ENCODE measurements around the gene SLC25A40.
"Not testable (repeated sequence)": the region's sequence is repeated elsewhere in the genome, so short reads cannot be mapped to it uniquely, and the experiment has no call there.

SLC25A40 gene

GRCh38 chr7:87825369-87825768 is 50.8 kb downstream of the SLC25A40 start:
- H3K4me1 ChIP-seq (ENCODE audit: insufficient read depth, low read length); H3K27ac ChIP-seq (ENCODE audit: low read depth, low read length); H3K4me3 ChIP-seq (ENCODE audit: low read length); H3K36me3 ChIP-seq (ENCODE audit: insufficient read depth, low read length); H3K9ac ChIP-seq (ENCODE audit: low read depth, low read length); H3K27me3 ChIP-seq (ENCODE audit: insufficient read depth, low read length): not testable (repeated sequence)
- peaks cover 17% of the 10 kb centered on the region for H3K9me3 ChIP-seq (ENCODE audit: insufficient read depth, low read depth, low read length)
- 99% methylated on average over 2 of the region's 2 CpGs for WGBS

- H3K36me3 ChIP-seq (ENCODE audit: insufficient read depth, low read length); H3K9ac ChIP-seq (ENCODE audit: low read depth, low read length); H3K4me1 ChIP-seq (ENCODE audit: insufficient read depth, low read length); H3K4me3 ChIP-seq (ENCODE audit: low read length); H3K27ac ChIP-seq (ENCODE audit: low read depth, low read length); H3K27me3 ChIP-seq (ENCODE audit: insufficient read depth, low read length): not testable (repeated sequence)
- 97% methylated on average over 2 of the region's 4 CpGs for WGBS
- H3K9me3 ChIP-seq (ENCODE audit: insufficient read depth, low read depth, low read length) = peaks cover 15% of the 10 kb centered on the region; the same call in 1 of the 2 replicates
These were observed 54.1 kb downstream of the SLC25A40 start for GRCh38 chr7:87822056-87822455.

GRCh38 chr7:87818336-87818735 is 57.8 kb downstream of the SLC25A40 start:
- Histone ChIP-seq H3K36me3 (ENCODE audit: insufficient read depth, low read length) (no peaks in the 10 kb centered on the region), H3K27ac (ENCODE audit: low read depth, low read length) (no peak overlapping the region), H3K9ac (ENCODE audit: low read depth, low read length) (no peak overlapping the region), H3K4me1 (ENCODE audit: insufficient read depth, low read length) (no peaks in the 10 kb centered on the region; the same call in none of the 2 replicates), H3K27me3 (ENCODE audit: insufficient read depth, low read length) (no peaks in the 10 kb centered on the region), H3K9me3 (ENCODE audit: insufficient read depth, low read depth, low read length) (no peaks in the 10 kb centered on the region), H3K4me3 (ENCODE audit: low read length) (no peak overlapping the region)

GRCh38 chr7:87816389-87816788 is 59.8 kb downstream of the SLC25A40 start:
- no CpG with 5 or more reads among the region's 1 CpG for WGBS
- no peaks in the 10 kb centered on the region for H3K9me3 ChIP-seq (ENCODE audit: insufficient read depth, low read depth, low read length)
- no peak overlapping the region for H3K27ac ChIP-seq (ENCODE audit: low read depth, low read length)
- H3K4me1 ChIP-seq (ENCODE audit: insufficient read depth, low read length) = no peaks in the 10 kb centered on the region; the same call in none of the 2 replicates
- no peaks in the 10 kb centered on the region for H3K27me3 ChIP-seq (ENCODE audit: insufficient read depth, low read length)
- no peak overlapping the region for H3K9ac ChIP-seq (ENCODE audit: low read depth, low read length)
- H3K4me3 ChIP-seq (ENCODE audit: low read length) = no peak overlapping the region
- no peaks in the 10 kb centered on the region for H3K36me3 ChIP-seq (ENCODE audit: insufficient read depth, low read length)

GRCh38 chr7:87810726-87811125 is 65.4 kb downstream of the SLC25A40 start:
- no peak overlapping the region for H3K9ac ChIP-seq (ENCODE audit: low read depth, low read length)
- H3K36me3 ChIP-seq (ENCODE audit: insufficient read depth, low read length) = no peaks in the 10 kb centered on the region
- no peaks in the 10 kb centered on the region for H3K27me3 ChIP-seq (ENCODE audit: insufficient read depth, low read length)
- H3K4me3 ChIP-seq (ENCODE audit: low read length) = no peak overlapping the region
- peaks cover 13% of the 10 kb centered on the region for H3K4me1 ChIP-seq (ENCODE audit: insufficient read depth, low read length)
- no CpG with 5 or more reads among the region's 2 CpGs for WGBS
- H3K27ac ChIP-seq (ENCODE audit: low read depth, low read length) = peak overlapping the region; percentile 66; the same call in 1 of the 2 replicates
- no peaks in the 10 kb centered on the region for H3K9me3 ChIP-seq (ENCODE audit: insufficient read depth, low read depth, low read length)

- Histone ChIP-seq H3K4me1 (ENCODE audit: insufficient read depth, low read length) (peaks cover 13% of the 10 kb centered on the region), H3K27me3 (ENCODE audit: insufficient read depth, low read length) (no peaks in the 10 kb centered on the region), H3K4me3 (ENCODE audit: low read length) (no peak overlapping the region), H3K27ac (ENCODE audit: low read depth, low read length) (peak overlapping the region; percentile 66), H3K9me3 (ENCODE audit: insufficient read depth, low read depth, low read length) (no peaks in the 10 kb centered on the region), H3K9ac (ENCODE audit: low read depth, low read length) (no peak overlapping the region), H3K36me3 (ENCODE audit: insufficient read depth, low read length) (no peaks in the 10 kb centered on the region)
- WGBS = 24% methylated on average over 1 of the region's 1 CpG
These were observed 66.0 kb downstream of the SLC25A40 start for GRCh38 chr7:87810130-87810529.

GRCh38 chr7:87806150-87806549 is 70.0 kb downstream of the SLC25A40 start:
- Histone ChIP-seq H3K27ac (ENCODE audit: low read depth, low read length) (no peak overlapping the region), H3K27me3 (ENCODE audit: insufficient read depth, low read length) (no peaks in the 10 kb centered on the region), H3K9ac (ENCODE audit: low read depth, low read length) (no peak overlapping the region), H3K4me1 (ENCODE audit: insufficient read depth, low read length) (peaks cover 13% of the 10 kb centered on the region), H3K36me3 (ENCODE audit: insufficient read depth, low read length) (no peaks in the 10 kb centered on the region), H3K9me3 (ENCODE audit: insufficient read depth, low read depth, low read length) (no peaks in the 10 kb centered on the region), H3K4me3 (ENCODE audit: low read length) (no peak overlapping the region)

GRCh38 chr7:87797798-87798403 is 78.3 kb downstream of the SLC25A40 start:
- no peak overlapping the region for H3K9ac ChIP-seq (ENCODE audit: low read depth, low read length)
- no peaks in the 10 kb centered on the region for H3K27me3 ChIP-seq (ENCODE audit: insufficient read depth, low read length)
- no peaks in the 10 kb centered on the region; the same call in 1 of the 2 replicates for H3K4me1 ChIP-seq (ENCODE audit: insufficient read depth, low read length)
- WGBS = 14% methylated on average over 1 of the region's 4 CpGs
- H3K36me3 ChIP-seq (ENCODE audit: insufficient read depth, low read length) = no peaks in the 10 kb centered on the region
- H3K27ac ChIP-seq (ENCODE audit: low read depth, low read length) = no peak overlapping the region
- H3K9me3 ChIP-seq (ENCODE audit: insufficient read depth, low read depth, low read length) = no peaks in the 10 kb centered on the region
- H3K4me3 ChIP-seq (ENCODE audit: low read length) = no peak overlapping the region

- WGBS = no CpG with 5 or more reads among the region's 1 CpG
- no peak overlapping the region for H3K4me3 ChIP-seq (ENCODE audit: low read length)
These were observed 78.8 kb downstream of the SLC25A40 start for GRCh38 chr7:87797395-87797794.

GRCh38 chr7:87785368-87785995 is 90.7 kb downstream of the SLC25A40 start:
- H3K36me3 ChIP-seq (ENCODE audit: insufficient read depth, low read length) = no peaks in the 10 kb centered on the region
- no peaks in the 10 kb centered on the region for H3K27me3 ChIP-seq (ENCODE audit: insufficient read depth, low read length)
- H3K27ac ChIP-seq (ENCODE audit: low read depth, low read length) = no peak overlapping the region
- no peak overlapping the region for H3K4me3 ChIP-seq (ENCODE audit: low read length)
- H3K9me3 ChIP-seq (ENCODE audit: insufficient read depth, low read depth, low read length) = no peaks in the 10 kb centered on the region
- no peaks in the 10 kb centered on the region for H3K4me1 ChIP-seq (ENCODE audit: insufficient read depth, low read length)
- 96% methylated on average over 4 of the region's 4 CpGs for WGBS
- H3K9ac ChIP-seq (ENCODE audit: low read depth, low read length) = no peak overlapping the region

More at GRCh38 chr7:87797395-87797794, 78.8 kb downstream of the SLC25A40 start:
- Histone ChIP-seq H3K27me3 (ENCODE audit: insufficient read depth, low read length) (no peaks in the 10 kb centered on the region), H3K9me3 (ENCODE audit: insufficient read depth, low read depth, low read length) (no peaks in the 10 kb centered on the region), H3K4me1 (ENCODE audit: insufficient read depth, low read length) (no peaks in the 10 kb centered on the region; the same call in 1 of the 2 replicates), H3K9ac (ENCODE audit: low read depth, low read length) (no peak overlapping the region), H3K36me3 (ENCODE audit: insufficient read depth, low read length) (no peaks in the 10 kb centered on the region), H3K27ac (ENCODE audit: low read depth, low read length) (no peak overlapping the region)

GRCh38 chr7:87784424-87784823 is 91.7 kb downstream of the SLC25A40 start:
- H3K9me3 ChIP-seq (ENCODE audit: insufficient read depth, low read depth, low read length) = no peaks in the 10 kb centered on the region
- no peak overlapping the region for H3K27ac ChIP-seq (ENCODE audit: low read depth, low read length)
- no peaks in the 10 kb centered on the region for H3K36me3 ChIP-seq (ENCODE audit: insufficient read depth, low read length)
- H3K9ac ChIP-seq (ENCODE audit: low read depth, low read length) = no peak overlapping the region
- H3K4me1 ChIP-seq (ENCODE audit: insufficient read depth, low read length) = no peaks in the 10 kb centered on the region
- H3K4me3 ChIP-seq (ENCODE audit: low read length) = no peak overlapping the region
- H3K27me3 ChIP-seq (ENCODE audit: insufficient read depth, low read length) = no peaks in the 10 kb centered on the region

All from HUES64 (cell line).